Activated CD4-positive, CD25-positive, alpha-beta regulatory T cell (primary cell): ENCODE results near the gene STOX2.
"Not testable (repeated sequence)": the region's sequence is repeated elsewhere in the genome, so short reads cannot be mapped to it uniquely, and the experiment has no call there.

ENCODE experiments used
- DNase-seq, 4 experiments: peaks; one replicate each; lab custom pipeline; 2025; lab: John Stamatoyannopoulos, UW

Gene STOX2

DNA sequence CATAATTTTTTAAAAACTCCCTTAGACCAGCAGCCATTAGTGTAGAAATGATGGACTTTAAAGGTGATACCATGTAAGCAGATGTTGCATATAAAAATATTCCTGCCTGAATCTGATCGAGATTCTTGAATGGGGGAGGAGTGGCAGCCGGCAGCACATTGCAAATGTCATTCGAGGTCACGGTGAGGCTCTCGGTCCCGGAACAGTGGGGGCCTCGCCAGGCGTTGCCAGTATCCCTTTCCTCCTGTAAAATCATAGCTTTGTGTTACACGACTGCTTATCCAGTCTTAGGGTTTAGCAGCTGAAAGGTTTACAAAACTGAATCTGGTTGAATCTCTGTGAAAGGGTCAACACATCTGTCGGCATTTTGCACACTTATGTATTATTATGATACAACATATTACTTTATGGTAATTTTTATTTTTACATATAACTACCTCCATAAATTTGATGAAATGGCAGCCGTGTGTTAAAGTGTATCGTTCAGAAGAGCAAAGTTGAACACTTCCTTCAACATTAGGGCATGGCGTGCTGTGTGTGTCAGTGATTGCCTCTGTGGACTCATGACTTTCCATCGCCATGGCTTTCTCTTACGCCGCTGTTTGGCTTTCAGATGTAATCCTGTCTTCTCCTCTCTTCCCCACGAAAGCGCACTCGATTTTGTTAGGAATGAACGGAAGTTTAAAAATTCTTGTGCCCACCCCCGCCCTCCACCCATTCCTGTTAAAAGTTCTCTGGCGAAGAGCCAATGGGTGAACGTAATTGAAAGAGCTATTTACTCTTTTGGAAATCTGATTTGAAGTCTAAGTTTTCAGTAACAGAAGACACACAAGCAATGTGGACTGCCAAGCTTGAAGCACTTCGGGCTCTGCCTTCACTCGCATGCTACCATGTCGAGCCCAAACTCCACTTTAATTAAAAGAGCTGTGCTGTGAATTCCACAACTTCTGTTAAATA, 114.8 kb downstream of the STOX2 start:
- DNase-seq = no peak

DNA sequence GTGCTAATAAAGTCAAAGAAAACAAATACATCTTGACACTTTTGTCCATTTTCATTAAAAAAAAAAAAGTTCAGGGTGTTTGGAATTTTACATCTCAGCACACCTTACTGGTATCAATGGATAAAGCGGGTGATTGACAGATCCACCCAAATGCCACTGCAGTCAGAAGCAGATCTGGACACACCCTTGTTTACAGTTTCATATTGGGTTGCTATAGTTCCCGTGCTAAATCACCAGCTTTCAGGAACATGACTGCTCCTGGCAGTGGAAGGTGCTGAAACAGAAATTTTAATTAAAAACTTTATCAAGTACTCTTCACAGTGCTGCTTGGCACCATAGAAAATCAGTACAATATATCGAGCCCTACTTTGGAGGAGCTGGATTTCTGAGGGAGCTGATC, 116.3 kb downstream of the STOX2 start:
- no peak for DNase-seq

DNA sequence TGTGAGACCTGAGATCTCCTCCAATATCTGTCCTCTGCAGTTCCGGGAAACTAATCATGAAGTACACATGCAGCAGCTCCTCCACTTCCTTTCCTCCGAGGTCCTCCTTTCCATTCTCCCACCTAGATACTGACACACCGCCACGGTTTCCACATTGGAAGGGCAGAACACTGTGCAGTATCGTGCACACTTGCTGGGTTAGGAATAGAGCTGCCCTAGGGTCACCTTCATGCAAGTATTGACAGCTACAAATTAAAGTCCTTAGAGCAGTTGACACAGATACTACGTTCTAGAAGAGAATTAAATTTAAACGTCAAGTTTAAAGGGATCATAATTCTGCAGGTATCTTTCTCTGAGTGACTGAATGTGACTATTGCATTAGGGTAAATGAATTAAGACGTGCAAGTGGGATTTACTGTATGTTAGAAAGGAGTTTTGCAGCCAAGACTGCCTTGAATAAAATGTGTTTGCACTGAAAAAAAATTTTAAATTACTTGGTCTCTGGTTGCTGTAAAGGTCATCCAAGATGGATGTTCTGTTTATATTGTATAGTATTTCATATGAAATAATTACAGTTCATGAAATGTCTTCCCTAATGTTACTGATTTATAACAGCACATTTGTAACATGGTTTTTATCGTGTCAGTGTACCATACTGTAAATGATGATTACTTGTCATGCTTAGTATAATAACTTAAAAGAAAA, 117.7 kb downstream of the STOX2 start:
- DNase-seq = no peak

- no peak for DNase-seq
Observed at GRCh38 chr4:184024637-184025036, 119.5 kb downstream of the STOX2 start.

- DNase-seq = no peak
Observed at GRCh38 chr4:184028561-184029374, 123.7 kb downstream of the STOX2 start.

DNA sequence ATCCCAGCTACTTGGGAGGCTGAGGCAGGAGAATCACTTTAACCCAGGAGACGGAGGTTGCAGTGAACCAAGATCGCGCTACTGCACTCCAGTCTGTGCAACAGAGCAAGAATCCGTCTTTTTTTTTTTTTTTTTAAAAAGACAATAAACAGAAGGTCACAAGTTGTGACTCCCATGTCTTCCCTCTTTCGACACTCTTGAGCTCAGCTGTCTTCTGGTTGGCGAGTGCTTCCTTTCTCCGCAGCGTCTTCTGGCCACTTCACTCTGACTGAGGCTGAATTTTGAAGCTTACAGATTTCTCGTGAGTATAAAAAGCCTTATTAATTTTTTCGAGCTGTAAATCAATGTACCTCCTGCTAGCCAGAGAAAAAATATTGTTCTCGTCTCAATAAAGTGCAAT, 124.9 kb downstream of the STOX2 start:
- DNase-seq = no peak

GRCh38 chr4:184030764-184031163, 125.7 kb downstream of the STOX2 start:
- no peak for DNase-seq

DNA sequence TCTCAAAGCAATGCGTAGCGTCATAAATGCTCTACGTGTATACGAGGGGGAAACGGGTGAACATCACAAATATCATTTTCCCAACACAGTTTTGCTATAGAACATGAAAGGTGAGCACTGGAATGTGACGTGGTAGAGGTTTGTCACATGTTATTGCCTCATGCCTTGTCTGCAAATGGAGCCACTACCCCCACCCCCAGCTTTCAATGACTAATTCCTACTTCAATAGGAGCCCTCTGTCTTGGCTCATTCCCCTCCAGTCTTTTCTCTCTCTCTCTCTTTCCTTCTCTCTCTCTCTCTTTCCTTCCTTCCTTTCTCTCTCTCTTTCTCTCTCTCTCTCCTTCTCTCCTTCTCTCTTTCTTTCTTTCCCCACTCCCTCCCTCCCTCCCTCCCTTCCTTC, 127.0 kb downstream of the STOX2 start:
- no peak for DNase-seq

DNA sequence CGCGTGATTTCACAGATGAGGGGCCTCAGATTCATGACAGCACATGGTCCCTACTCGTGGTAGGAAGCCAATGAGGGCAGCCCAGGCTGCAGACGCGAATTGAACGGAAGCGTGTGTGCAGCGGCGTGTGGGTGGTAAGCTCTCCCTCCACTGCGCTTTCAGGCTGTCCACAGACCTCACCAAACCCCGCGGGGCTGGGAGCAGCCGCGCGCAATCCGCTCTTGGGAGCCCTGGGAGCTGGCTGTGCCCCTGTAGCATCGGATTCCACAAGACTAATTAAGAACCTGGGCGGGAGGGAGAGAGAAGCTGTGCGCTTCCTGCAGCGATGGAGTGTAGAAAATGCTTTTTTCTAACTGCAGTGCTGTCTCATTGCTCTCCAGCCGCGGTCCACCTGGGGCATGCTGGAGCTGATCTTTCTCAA, 134.9 kb downstream of the STOX2 start:
- no peak for DNase-seq

DNA sequence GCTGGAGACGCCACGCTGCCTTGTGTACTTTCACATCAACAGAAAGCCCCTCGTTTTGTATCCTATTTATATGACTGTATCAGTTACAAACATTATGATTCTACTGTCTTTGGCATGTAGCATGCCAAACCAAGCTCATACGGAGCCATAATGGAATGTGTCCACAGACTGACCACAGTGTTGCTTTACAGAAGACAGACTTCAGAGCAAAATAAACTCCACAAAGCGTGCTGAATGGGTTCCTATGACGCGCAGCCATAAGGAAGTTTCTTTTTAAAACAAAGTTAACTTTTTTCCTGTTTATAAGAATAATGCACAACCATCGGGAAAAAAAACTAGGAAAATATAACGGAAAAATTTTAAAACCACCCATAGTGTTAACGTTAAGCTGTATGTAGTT, 136.0 kb downstream of the STOX2 start:
- no peak for DNase-seq

GRCh38 chr4:184046148-184046547, 141.0 kb downstream of the STOX2 start:
- DNase-seq = no peak

DNA sequence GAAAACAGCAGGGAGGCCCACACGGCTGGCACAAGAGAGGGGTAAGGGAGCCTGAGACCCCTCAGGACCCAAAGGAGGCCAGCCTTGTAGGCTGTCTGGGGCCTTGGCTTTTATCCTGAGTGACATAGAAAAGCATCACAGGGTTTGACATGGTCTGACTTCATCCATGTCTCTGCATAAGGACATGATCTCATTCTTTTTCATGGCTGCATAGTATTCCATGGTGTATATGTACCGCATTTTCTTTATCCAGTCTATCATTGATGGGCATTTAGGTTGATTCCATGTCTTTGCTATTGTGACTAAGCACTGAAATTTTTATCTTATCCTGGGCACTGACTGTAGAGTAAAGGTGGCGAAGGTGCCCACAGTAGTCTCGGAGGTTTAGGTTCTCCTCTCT, 146.2 kb downstream of the STOX2 start:
- not testable (repeated sequence) for DNase-seq

DNA sequence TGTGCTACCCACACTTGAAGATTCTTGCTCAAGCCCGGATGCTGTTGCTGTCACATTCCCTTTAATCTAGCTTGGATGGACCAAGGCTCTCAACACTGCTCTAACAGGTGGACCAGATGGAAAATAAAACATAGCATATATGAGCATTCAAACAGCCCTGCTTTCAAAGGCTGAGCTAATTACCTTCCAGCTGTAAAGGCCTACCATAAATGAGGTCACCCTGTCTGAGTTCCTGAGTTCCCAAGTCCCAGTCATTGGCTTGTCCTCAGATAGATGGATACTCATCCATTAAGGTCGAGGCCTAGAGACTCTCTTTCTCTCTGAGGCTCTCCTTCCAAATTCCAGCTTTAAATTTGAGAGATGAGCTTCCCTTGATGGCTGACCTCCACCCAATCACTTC, 147.5 kb downstream of the STOX2 start:
- no peak for DNase-seq

DNA sequence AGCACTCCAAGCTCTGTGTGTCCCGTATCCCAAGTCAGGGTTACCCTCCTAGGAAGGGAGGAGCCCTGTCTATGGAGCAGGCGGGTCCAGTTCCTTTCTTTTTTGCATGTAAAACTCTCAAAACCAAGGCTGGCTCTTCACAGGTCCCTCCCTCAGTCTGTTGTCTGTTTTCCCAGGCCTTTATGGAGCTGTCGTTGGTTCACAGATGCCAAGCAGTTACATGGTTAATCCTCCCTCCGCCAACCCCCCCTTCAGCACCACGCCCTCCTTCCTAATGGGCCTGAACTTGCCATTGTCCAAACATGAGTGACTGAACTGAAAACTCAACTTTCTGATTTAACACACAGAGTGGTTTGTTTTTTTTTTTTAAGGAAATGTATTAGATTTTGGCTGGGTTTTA, 148.3 kb downstream of the STOX2 start:
- DNase-seq = no peak

- DNase-seq = no peak
Observed at GRCh38 chr4:184056877-184057276, 151.8 kb downstream of the STOX2 start.

DNA sequence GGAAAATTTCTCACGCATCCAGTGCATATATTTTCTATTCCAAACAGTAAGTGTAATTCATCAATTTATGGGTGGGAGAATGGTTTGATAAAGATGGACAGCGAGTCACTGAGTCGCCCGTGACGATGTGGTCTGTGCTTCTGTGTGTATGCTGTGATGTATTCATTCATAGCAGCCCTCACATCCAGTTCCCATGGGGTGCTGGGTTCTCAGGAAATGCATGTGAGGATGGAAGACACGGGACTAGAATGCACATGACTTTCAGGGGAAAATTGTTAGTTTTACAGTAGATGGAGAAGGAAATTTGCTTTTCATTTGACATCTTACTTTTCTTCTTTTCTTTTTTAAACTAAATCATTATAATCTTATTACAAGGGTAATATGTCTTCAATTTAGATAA, 152.9 kb downstream of the STOX2 start:
- no peak for DNase-seq

- DNase-seq = no peak
Observed at GRCh38 chr4:184059099-184059498, 154.0 kb downstream of the STOX2 start.

GRCh38 chr4:184061582-184061981, 156.5 kb downstream of the STOX2 start:
- DNase-seq = no peak

GRCh38 chr4:184062769-184063168, 157.7 kb downstream of the STOX2 start:
- DNase-seq = no peak

GRCh38 chr4:184064877-184065276, 159.8 kb downstream of the STOX2 start:
- no peak for DNase-seq

- DNase-seq = no peak
Observed at GRCh38 chr4:184066584-184067300, 161.6 kb downstream of the STOX2 start.
